Left hindlimb (tissue), 1 donor: ENCODE measurements around the gene PEX19.

Experiments
- DNase-seq: peaks from one replicate; pipeline ENCODE4 v3.0.0-alpha.2; 2018

The PEX19 gene

GRCh38 chr1:160236806-160237205 is 48.1 kb downstream of the PEX19 start:
- no peak for DNase-seq

- no peak for DNase-seq
Observed at GRCh38 chr1:160232911-160233310, 52.0 kb downstream of the PEX19 start.

GRCh38 chr1:160228431-160228830 is 56.5 kb downstream of the PEX19 start:
- no peak for DNase-seq

GRCh38 chr1:160227561-160227960 is 57.4 kb downstream of the PEX19 start:
- no peak for DNase-seq

- DNase-seq: no peak
Observed at GRCh38 chr1:160227034-160227433, 57.9 kb downstream of the PEX19 start.
